Suppressor macrophage treated with lipopolysaccharide for 1 hour (primary cell): Measurements from ENCODE around the gene MDH1.
"Not testable (repeated sequence)": the region's sequence is repeated elsewhere in the genome, so short reads cannot be mapped to it uniquely, and the experiment has no call there.

Experiments used
- DNase-seq, 3 donors: peaks; one replicate each; pipeline ENCODE4 v3.0.0-alpha.2; 2020 to 2022

The MDH1 gene

DNA sequence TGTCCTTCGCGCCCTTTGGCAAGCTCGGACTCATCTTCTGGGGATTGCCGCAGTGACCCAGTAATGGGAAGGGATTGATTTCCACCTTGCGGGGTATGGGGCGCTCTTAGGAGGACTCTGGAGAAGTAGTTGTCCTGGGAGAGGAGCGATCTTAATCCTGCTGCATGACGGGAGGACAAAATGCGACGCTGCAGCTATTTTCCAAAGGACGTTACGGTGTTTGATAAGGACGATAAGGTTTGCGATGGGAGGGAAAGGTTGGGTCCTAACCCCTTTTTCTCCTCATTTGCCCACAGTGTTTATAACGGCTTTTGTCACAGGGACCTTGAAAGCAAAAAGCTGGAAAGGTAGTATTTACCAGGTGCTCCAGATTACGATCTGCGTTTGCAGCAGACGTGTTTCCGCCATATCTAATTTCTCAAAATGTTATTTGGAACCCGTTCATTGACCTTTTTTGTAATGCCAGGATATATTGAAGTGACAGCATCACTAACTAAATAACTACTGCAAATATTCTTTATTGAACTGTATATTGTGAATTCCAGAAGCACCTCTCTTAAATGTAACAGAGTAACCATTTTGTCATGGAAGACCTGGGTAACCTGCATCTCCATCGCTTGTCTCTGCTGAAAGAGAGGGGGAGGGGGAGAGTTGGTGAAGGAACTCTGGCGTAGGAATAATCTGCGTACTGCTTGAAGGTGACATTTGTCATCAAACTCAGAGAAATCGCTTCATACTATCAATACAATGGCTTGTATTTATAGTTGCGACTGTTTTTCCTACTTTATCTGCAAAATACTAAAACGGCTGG is 590 bp downstream of the MDH1 start:
- no peak for DNase-seq

GRCh38 chr2:63590626-63591408 is 2.1 kb downstream of the MDH1 start:
- DNase-seq: peak; percentile 62 to 67 (median 64)

GRCh38 chr2:63591566-63592175 is 2.9 kb downstream of the MDH1 start:
- no peak for DNase-seq

- no peak for DNase-seq
Observed at GRCh38 chr2:63594660-63595059, 5.9 kb downstream of the MDH1 start.

DNA sequence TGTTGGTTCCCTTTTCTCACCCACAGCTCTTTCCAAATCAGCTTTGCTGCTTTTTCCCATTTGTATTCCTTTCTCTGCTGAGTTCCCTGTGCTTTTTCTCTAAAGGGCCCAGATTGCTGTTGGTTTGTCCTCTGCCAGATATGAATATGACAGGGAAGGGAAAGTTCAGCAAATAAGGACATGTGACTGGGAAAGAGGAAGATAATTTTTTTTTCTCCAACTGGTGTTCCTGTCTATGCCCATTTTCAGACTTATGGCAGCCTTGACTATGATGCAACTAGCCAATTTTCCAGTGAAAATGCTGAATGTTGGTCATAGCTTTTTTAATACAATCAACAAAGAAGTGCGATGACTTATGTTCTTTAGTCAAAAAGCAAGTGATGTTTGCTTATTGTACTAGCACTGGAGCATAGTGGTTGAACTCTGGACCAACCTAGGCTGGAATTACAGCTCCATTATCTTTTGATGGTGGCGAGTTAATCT is 7.7 kb downstream of the MDH1 start:
- DNase-seq: peak; percentile 75 to 86 (median 82)

- DNase-seq: no peak
Observed at GRCh38 chr2:63598981-63599380, 10.2 kb downstream of the MDH1 start.

DNA sequence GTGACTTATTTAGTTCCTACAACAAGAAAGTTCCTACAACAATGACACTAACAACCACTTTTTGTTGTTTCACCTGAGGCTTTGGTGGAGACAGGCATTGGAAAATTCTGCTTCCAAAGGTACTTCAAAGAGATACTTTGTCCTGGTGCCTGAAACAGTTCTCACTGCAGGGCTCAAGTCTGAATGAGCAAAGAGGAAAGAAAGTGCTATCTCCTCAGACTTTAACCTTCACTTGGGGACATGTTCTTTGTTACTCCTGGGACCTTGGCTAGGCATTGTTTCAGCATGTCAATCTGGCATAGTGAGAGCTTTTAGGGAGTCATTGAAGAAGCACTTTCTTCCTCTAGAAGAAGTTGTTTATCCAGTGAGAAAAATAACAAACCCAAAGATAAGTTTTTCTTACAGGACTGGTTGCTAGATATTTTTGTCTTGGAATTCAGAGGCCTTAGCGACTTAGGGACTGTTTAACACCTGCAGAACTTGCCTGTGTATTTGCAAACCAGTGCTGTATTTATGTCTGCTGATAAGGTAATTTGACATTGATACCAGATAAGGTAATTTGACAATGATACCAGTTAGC is 12.2 kb downstream of the MDH1 start:
- no peak for DNase-seq

DNA sequence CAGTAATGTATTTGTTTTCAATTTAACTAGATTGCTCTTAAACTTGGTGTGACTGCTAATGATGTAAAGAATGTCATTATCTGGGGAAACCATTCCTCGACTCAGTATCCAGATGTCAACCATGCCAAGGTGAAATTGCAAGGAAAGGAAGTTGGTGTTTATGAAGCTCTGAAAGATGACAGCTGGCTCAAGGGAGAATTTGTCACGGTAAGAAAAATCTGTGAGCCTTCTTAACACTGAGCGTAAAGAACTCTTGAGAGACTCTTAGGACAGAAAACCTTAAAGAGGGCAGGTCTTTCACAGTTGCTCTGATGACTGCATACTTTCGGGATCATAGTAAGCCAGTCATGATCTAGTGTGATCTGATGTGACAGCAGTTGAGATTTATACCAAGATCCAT is 15.9 kb downstream of the MDH1 start:
- DNase-seq: no peak

- not testable (repeated sequence) for DNase-seq
Observed at GRCh38 chr2:63608865-63609264, 20.1 kb downstream of the MDH1 start.

- DNase-seq: no peak
Observed at GRCh38 chr2:63610525-63610924, 21.8 kb downstream of the MDH1 start.

GRCh38 chr2:63613391-63613901 is 24.7 kb downstream of the MDH1 start:
- DNase-seq: peak; percentile 35 to 54 (median 40)

DNA sequence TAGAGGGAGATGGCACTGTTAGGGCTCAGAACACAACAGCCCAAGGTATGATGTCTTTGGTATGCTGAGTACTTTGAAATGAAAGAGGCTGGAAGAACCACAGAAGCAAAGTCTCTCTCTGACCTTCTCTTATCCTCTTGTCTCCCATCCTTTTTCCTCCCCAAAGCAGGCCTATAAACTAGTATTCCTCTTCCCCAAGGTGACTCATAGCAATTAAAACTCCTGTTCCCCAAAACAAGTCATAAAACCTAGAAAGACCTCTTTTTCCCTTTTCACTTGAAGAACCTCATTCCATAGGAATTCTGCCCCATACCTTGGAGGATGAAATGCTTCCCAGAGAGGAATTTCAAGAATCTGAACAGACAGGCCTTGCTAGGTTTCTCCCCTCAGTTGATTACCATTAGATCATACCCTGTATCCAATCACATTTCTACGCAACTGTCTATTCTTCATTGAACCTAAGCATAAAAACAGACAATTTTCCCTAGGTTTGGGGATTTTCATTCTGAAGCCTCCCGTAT is 25.7 kb downstream of the MDH1 start:
- no peak for DNase-seq

GRCh38 chr2:63614983-63615945 is 26.5 kb downstream of the MDH1 start:
- no peak for DNase-seq

DNA sequence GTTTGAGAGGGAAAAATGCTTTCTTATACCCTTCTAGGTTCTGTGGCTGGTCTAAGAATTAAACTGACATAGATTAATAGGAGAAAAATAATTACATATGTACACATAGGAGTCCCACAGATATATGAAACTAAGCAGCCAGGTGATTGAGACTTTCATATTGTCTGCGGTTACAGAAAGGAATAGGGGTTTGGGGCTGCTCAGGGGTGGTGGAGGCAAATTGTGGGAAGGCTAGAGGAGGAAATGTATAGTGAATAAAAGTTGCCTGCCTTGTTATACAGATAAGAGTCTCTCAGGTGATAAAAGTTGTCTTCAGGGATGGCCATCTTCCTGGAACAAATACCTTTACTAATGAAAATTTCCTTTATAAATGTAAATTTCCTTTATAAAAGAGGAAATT is 28.6 kb downstream of the MDH1 start:
- no peak for DNase-seq

DNA sequence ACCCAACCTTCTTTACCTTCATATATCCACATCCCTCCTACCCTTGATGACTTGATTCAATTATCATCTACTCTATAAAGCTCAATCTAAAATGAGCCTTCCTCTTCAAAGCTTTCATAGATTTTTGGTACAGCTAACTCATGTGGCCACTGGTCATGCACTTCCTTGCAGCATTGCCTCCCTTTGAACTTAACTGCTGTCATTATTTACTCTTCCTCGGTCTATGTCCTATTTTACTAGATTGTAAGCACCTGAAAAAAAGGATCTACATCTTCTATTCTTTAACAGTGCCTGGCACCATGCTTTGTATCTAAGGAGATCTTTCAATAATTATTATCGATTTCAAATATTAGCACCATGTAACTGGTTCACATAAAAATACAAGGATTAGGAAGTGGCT is 30.6 kb downstream of the MDH1 start:
- DNase-seq: no peak

DNA sequence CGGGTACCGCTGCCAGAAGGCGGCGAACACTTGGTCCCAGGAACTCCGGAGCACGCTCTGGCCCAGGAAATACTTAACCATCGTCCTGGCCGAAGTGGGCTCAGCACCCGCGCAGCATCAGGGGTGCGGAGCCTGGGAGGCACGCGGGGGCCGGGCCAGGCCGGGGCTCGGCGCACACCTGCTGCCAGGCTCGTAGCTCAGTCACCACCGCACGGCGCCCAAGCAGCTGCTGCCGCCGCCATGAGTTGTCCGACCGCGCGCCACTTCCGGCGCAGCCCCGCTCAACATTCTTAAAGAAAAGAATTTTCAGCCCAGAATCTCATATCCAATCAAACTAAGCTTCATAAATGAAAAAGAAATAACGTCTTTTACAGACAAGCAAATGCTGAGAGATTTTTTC is 34.0 kb downstream of the MDH1 start:
- DNase-seq: no peak

- not testable (repeated sequence) for DNase-seq
Observed at GRCh38 chr2:63623763-63624162, 35.0 kb downstream of the MDH1 start.

- no peak for DNase-seq
Observed at GRCh38 chr2:63627866-63628265, 39.1 kb downstream of the MDH1 start.

DNA sequence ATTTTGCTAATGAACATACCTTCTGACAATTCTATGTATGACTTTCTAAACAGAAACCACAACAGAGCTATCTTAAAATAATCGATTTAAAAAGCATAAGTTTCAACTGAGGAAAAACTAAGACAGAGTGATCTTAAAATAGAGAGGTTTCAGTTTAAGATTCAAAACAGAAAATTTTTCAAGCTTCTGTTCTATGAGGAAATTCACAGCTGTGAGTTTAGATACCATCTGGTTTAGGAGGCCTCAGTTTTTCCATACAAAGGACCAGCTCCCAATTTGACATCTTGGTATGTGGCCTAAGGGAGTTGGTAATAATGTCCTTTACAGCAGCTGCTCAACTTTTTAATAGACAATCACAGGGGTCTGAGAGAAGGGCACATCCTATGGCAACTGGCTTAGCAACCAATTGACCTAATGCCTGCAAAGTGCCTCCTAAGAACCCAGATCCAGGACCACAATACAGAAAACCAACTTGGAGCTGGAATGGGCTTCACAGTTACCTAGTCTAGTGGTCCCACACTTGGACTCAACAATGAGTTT is 39.7 kb downstream of the MDH1 start:
- DNase-seq: no peak

DNA sequence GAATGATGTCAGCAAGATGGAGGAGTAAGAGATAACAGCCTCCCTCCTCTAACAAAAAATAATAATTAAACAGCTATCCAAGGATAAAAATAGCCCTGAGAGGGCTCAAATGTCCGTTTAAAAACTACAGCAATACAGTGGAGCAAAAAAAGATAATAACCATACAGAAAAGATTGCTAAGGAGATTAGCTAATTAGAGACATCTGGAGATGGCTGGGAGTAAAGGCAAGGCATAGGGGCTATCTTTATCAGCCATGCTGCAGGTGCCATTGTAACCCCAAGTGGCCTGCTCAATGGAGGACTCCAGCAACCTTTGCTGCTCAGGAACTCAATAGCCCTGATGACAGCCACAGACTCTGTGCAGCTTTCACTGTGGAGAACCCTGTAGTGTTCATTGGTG is 42.7 kb downstream of the MDH1 start:
- no peak for DNase-seq

- no peak for DNase-seq
Observed at GRCh38 chr2:63632382-63632781, 43.6 kb downstream of the MDH1 start.
